NB4 (cell line): ENCODE results near the gene IRX6.
A peak's percentile ranks its signal among the peaks of the same experiment; 100 is the strongest.

Source experiments
- DNase-seq: peaks from one replicate; pipeline ENCODE4 v3.0.0; 2010; ENCODE audit warnings: low read depth
- H3K4me3 ChIP-seq: one replicate; pipeline ENCODE4 v1.5.1; 2011; ENCODE audit warnings: mild to moderate bottlenecking, low read depth, low read length, moderate library complexity
- CTCF ChIP-seq: IDR thresholded peaks from one replicate; pipeline ENCODE4 v1.5.1; 2012; ENCODE audit warnings: low read depth, low read length
- MAX ChIP-seq: IDR thresholded peaks from 2 replicates; pipeline ENCODE4 v1.6.1; 2011; ENCODE audit warnings: low read depth, low read length
- MYC ChIP-seq: IDR thresholded peaks from 2 replicates; pipeline ENCODE4 v1.6.1; 2011; ENCODE audit warnings: low read depth, low read length
- POLR2A ChIP-seq: IDR thresholded peaks from 2 replicates; pipeline ENCODE4 v1.6.1; 2011; ENCODE audit warnings: mild to moderate bottlenecking; ENCODE audit not compliant: insufficient read length; ENCODE audit errors: extremely low read depth

Gene IRX6

GRCh38 chr16:55289353-55289752, 34.6 kb upstream of the IRX6 start:
- DNase-seq: no peak

GRCh38 chr16:55291847-55292246, 32.2 kb upstream of the IRX6 start:
- H3K4me3 ChIP-seq: no peak overlapping the region
- no peak for TF ChIP-seq CTCF
- TF ChIP-seq MYC: no peak
- TF ChIP-seq POLR2A: no peak
- TF ChIP-seq MAX: no peak
- no peak for DNase-seq

More at GRCh38 chr16:55289353-55289752, 34.6 kb upstream of the IRX6 start:
- H3K4me3 ChIP-seq: no peak overlapping the region
- no peak for TF ChIP-seq POLR2A
- TF ChIP-seq MYC: no peak
- no peak for TF ChIP-seq CTCF
- no peak for TF ChIP-seq MAX

GRCh38 chr16:55292491-55292890, 31.5 kb upstream of the IRX6 start:
- TF ChIP-seq MYC (no peak), MAX (no peak), POLR2A (no peak), CTCF (no peak)
- H3K4me3 ChIP-seq: no peak overlapping the region
- DNase-seq: no peak

GRCh38 chr16:55294129-55294528, 29.9 kb upstream of the IRX6 start:
- TF ChIP-seq MYC: no peak
- peak; percentile 9 for TF ChIP-seq CTCF
- peak; percentile 25 for DNase-seq

GRCh38 chr16:55294931-55295342, 29.1 kb upstream of the IRX6 start:
- no peak for DNase-seq
- no peak overlapping the region for H3K4me3 ChIP-seq
- TF ChIP-seq CTCF: no peak
- no peak for TF ChIP-seq POLR2A

More at GRCh38 chr16:55294129-55294528, 29.9 kb upstream of the IRX6 start:
- no peak overlapping the region for H3K4me3 ChIP-seq

- DNase-seq: no peak
- no peak for TF ChIP-seq MYC
- no peak for TF ChIP-seq POLR2A
- TF ChIP-seq MAX: no peak
- no peak for TF ChIP-seq CTCF
- no peak overlapping the region for H3K4me3 ChIP-seq
Observed at GRCh38 chr16:55297062-55297909, 26.7 kb upstream of the IRX6 start.
